Measurements from ENCODE around the gene PDP2.

The PDP2 gene

GRCh38 chr16:66920299-66920590 lies 39.9 kb downstream of the PDP2 start (continued):
- no peak for TF ChIP-seq ZNF8 (CRISPR knock-in tag; IDR thresholded peaks at IDR 0.05)
- no peak for TF ChIP-seq ARNTL (CRISPR knock-in tag; IDR thresholded peaks at IDR 0.05; ENCODE audit: borderline replicate concordance, low read depth)
- no peak for TF ChIP-seq SNAI2 (CRISPR knock-in tag; IDR thresholded peaks at IDR 0.05)

- ATAC-seq = no peak
- TF ChIP-seq SNAI2 (CRISPR knock-in tag; IDR thresholded peaks at IDR 0.05) = no peak
- TF ChIP-seq ZC3H10 (CRISPR knock-in tag; IDR thresholded peaks at IDR 0.05) = no peak
- no peak for TF ChIP-seq BACH2 (CRISPR knock-in tag; IDR thresholded peaks at IDR 0.05; ENCODE audit: borderline replicate concordance)
- no peak for TF ChIP-seq TOX (CRISPR knock-in tag; IDR thresholded peaks at IDR 0.05; ENCODE audit: borderline replicate concordance)
- no peak for TF ChIP-seq CREB5 (CRISPR knock-in tag; IDR thresholded peaks at IDR 0.05; ENCODE audit: low read depth)
- no peak for TF ChIP-seq RARB (CRISPR knock-in tag; IDR thresholded peaks at IDR 0.05)
- no peak for TF ChIP-seq ESRRG (CRISPR knock-in tag; IDR thresholded peaks at IDR 0.05)
- no peak for TF ChIP-seq TCF4 (CRISPR knock-in tag; IDR thresholded peaks at IDR 0.05; ENCODE audit: borderline replicate concordance)
- TF ChIP-seq ZNF565 (CRISPR knock-in tag; conservative IDR thresholded peaks at IDR 0.05; ENCODE audit: low read depth) = no peak
- no peak for TF ChIP-seq POU6F1 (CRISPR knock-in tag; IDR thresholded peaks at IDR 0.05; ENCODE audit: borderline replicate concordance, low read depth)
- TF ChIP-seq ZNF8 (CRISPR knock-in tag; IDR thresholded peaks at IDR 0.05) = no peak
- TF ChIP-seq ZNF70 (CRISPR knock-in tag; IDR thresholded peaks at IDR 0.05) = no peak
- TF ChIP-seq PPARA (CRISPR knock-in tag; IDR thresholded peaks at IDR 0.05; ENCODE audit: borderline replicate concordance) = no peak
- no peak for TF ChIP-seq ZFP3 (CRISPR knock-in tag; IDR thresholded peaks at IDR 0.05)
- TF ChIP-seq ARNTL (CRISPR knock-in tag; IDR thresholded peaks at IDR 0.05; ENCODE audit: borderline replicate concordance, low read depth) = no peak
- TF ChIP-seq PATZ1 (CRISPR knock-in tag; IDR thresholded peaks at IDR 0.05; ENCODE audit: borderline replicate concordance) = no peak
- TF ChIP-seq ZFP30 (CRISPR knock-in tag; IDR thresholded peaks at IDR 0.05) = no peak
- TF ChIP-seq CSDC2 (CRISPR knock-in tag; IDR thresholded peaks at IDR 0.05) = no peak
- TF ChIP-seq ISL1 (CRISPR knock-in tag; IDR thresholded peaks at IDR 0.05) = no peak
These were observed 40.8 kb downstream of the PDP2 start for GRCh38 chr16:66920924-66921680.

GRCh38 chr16:66921729-66922450 lies 41.6 kb downstream of the PDP2 start:
- no peak for TF ChIP-seq BACH2 (CRISPR knock-in tag; IDR thresholded peaks at IDR 0.05; ENCODE audit: borderline replicate concordance)
- TF ChIP-seq PATZ1 (CRISPR knock-in tag; IDR thresholded peaks at IDR 0.05; ENCODE audit: borderline replicate concordance) = no peak
- no peak for TF ChIP-seq RARB (CRISPR knock-in tag; IDR thresholded peaks at IDR 0.05)
- no peak for TF ChIP-seq ZNF70 (CRISPR knock-in tag; IDR thresholded peaks at IDR 0.05)
- TF ChIP-seq ESRRG (CRISPR knock-in tag; IDR thresholded peaks at IDR 0.05) = no peak
- no peak for TF ChIP-seq CSDC2 (CRISPR knock-in tag; IDR thresholded peaks at IDR 0.05)
- ATAC-seq = no peak

- ATAC-seq = no peak
- TF ChIP-seq POU6F1 (CRISPR knock-in tag; IDR thresholded peaks at IDR 0.05; ENCODE audit: borderline replicate concordance, low read depth) (no peak), RARB (CRISPR knock-in tag; IDR thresholded peaks at IDR 0.05) (no peak), TCF4 (CRISPR knock-in tag; IDR thresholded peaks at IDR 0.05; ENCODE audit: borderline replicate concordance) (no peak), CSRNP3 (CRISPR knock-in tag; IDR thresholded peaks at IDR 0.05) (no peak), PPARA (CRISPR knock-in tag; IDR thresholded peaks at IDR 0.05; ENCODE audit: borderline replicate concordance) (no peak), ZNF565 (CRISPR knock-in tag; conservative IDR thresholded peaks at IDR 0.05; ENCODE audit: low read depth) (no peak), ZC3H10 (CRISPR knock-in tag; IDR thresholded peaks at IDR 0.05) (no peak), ZFP30 (CRISPR knock-in tag; IDR thresholded peaks at IDR 0.05) (no peak), BACH2 (CRISPR knock-in tag; IDR thresholded peaks at IDR 0.05; ENCODE audit: borderline replicate concordance) (no peak), ESRRG (CRISPR knock-in tag; IDR thresholded peaks at IDR 0.05) (no peak), ISL1 (CRISPR knock-in tag; IDR thresholded peaks at IDR 0.05) (no peak), PATZ1 (CRISPR knock-in tag; IDR thresholded peaks at IDR 0.05; ENCODE audit: borderline replicate concordance) (no peak), ZNF8 (CRISPR knock-in tag; IDR thresholded peaks at IDR 0.05) (no peak)
These were observed 43.0 kb downstream of the PDP2 start for GRCh38 chr16:66923247-66923731.

All from SK-N-SH treated with all-trans-retinoic acid at 6 μM for 48 hours (cell line).